Astrocyte of the cerebellum (primary cell): ENCODE results near the gene CERS6.

ENCODE experiments used
- DNase-seq: peaks from one replicate; pipeline ENCODE4 v3.0.0-alpha.2; 2011; ENCODE audit warnings: low read depth
- H3K4me3 ChIP-seq: 2 replicates; pipeline ENCODE4 v1.5.1; 2011; ENCODE audit warnings: mild to moderate bottlenecking, low read depth, low read length, moderate library complexity
- in situ Hi-C: cut with HindIII; loops from 2 replicates; pipeline ENCODE4 v1.10.0; 2017; ENCODE audit warnings: low sequenced_read_pairs
- TF ChIP-seq, protein P1 (sequence below): IDR thresholded peaks from 2 replicates; pipeline ENCODE4 v1.5.1; 2012; ENCODE audit warnings: low read length, low read depth, moderate library complexity, mild to moderate bottlenecking; ENCODE audit errors: missing control alignments

CERS6 gene

GRCh38 chr2:168708080-168708479 lies 252.0 kb downstream of the CERS6 start:
- TF ChIP-seq, protein P1, sequence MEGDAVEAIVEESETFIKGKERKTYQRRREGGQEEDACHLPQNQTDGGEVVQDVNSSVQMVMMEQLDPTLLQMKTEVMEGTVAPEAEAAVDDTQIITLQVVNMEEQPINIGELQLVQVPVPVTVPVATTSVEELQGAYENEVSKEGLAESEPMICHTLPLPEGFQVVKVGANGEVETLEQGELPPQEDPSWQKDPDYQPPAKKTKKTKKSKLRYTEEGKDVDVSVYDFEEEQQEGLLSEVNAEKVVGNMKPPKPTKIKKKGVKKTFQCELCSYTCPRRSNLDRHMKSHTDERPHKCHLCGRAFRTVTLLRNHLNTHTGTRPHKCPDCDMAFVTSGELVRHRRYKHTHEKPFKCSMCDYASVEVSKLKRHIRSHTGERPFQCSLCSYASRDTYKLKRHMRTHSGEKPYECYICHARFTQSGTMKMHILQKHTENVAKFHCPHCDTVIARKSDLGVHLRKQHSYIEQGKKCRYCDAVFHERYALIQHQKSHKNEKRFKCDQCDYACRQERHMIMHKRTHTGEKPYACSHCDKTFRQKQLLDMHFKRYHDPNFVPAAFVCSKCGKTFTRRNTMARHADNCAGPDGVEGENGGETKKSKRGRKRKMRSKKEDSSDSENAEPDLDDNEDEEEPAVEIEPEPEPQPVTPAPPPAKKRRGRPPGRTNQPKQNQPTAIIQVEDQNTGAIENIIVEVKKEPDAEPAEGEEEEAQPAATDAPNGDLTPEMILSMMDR, result no peak
- no peak overlapping the region for H3K4me3 ChIP-seq
- in situ Hi-C loops, result no loop called here
- no peak for DNase-seq

- TF ChIP-seq, protein P1, result no peak
- no peak for DNase-seq
- no peak overlapping the region for H3K4me3 ChIP-seq
- in situ Hi-C loops, result no loop called here
Measured at GRCh38 chr2:168710754-168711467, 254.8 kb downstream of the CERS6 start.

GRCh38 chr2:168712053-168712452 lies 256.0 kb downstream of the CERS6 start:
- in situ Hi-C loops, result no loop called here
- TF ChIP-seq, protein P1, result peak; percentile 23
- no peak overlapping the region for H3K4me3 ChIP-seq
- no peak for DNase-seq

DNA sequence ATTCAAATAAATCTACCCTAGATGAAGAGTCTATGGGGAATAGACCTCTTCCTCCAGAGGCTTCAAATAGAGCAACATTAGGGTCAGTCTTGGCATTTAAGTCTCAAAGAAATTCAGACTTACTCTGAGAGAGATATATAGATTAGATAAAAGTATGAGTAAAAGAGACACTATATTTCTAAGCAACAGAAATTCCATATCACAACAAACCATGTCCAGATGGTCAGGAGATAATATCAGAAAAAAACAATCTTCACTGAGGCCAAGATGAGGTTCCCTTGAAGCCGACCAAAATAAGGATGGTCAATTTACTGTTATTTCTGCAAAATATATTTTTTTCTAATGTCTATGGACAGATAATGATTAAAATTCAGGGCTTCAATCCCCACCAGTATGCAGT lies 257.3 kb downstream of the CERS6 start:
- no peak for DNase-seq
- no peak overlapping the region for H3K4me3 ChIP-seq
- TF ChIP-seq, protein P1, result no peak
- in situ Hi-C loops, result no loop called here

GRCh38 chr2:168715849-168716248 lies 259.8 kb downstream of the CERS6 start:
- in situ Hi-C loops, result no loop called here
- TF ChIP-seq, protein P1, result no peak
- no peak overlapping the region for H3K4me3 ChIP-seq
- no peak for DNase-seq

GRCh38 chr2:168716839-168717238 lies 260.8 kb downstream of the CERS6 start:
- in situ Hi-C loops, result no loop called here
- no peak overlapping the region for H3K4me3 ChIP-seq
- TF ChIP-seq, protein P1, result no peak
- DNase-seq, result no peak
